Osteocyte (in vitro differentiated cells): Measurements from ENCODE around the gene DENND4C. TPM values are rescaled to one million over a fixed set of nuclear protein-coding genes. Genes with fewer than 3 reads are reported as not detected.

Experiments
- DNase-seq: peaks from one replicate; pipeline ENCODE4 v3.0.0; 2021; ENCODE audit warnings: mixed read lengths; ENCODE audit not compliant: unreplicated experiment; ENCODE audit errors: extremely low spot score
- H3K27ac Mint-ChIP-seq: one replicate; pipeline ENCODE4 v1.8.0; 2021; ENCODE audit warnings: mild to moderate bottlenecking, mixed read lengths; ENCODE audit not compliant: unreplicated experiment
- H3K27me3 Mint-ChIP-seq: one replicate; pipeline ENCODE4 v1.8.0; 2021; ENCODE audit warnings: mixed read lengths; ENCODE audit not compliant: unreplicated experiment
- H3K36me3 Mint-ChIP-seq: one replicate; pipeline ENCODE4 v1.8.0; 2021; ENCODE audit warnings: mixed read lengths; ENCODE audit not compliant: unreplicated experiment
- H3K4me1 Mint-ChIP-seq: one replicate; pipeline ENCODE4 v1.8.0; 2021; ENCODE audit warnings: mixed read lengths; ENCODE audit not compliant: unreplicated experiment
- H3K4me3 Mint-ChIP-seq: one replicate; pipeline ENCODE4 v1.8.0; 2021; ENCODE audit warnings: mild to moderate bottlenecking, moderate library complexity, mixed read lengths; ENCODE audit not compliant: unreplicated experiment
- H3K9me3 Mint-ChIP-seq: one replicate; pipeline ENCODE4 v1.8.0; 2021; ENCODE audit warnings: mixed read lengths; ENCODE audit not compliant: unreplicated experiment
- CTCF ChIP-seq: fragments of 200-600 bp; sonication (generic); IDR thresholded peaks from 2 replicates; pipeline ENCODE4 v1.5.0; 2021; ENCODE audit warnings: antibody characterized with exemption, mild to moderate bottlenecking, moderate library complexity
- long read RNA-seq: library from polyadenylated mRNA; unstranded; transcript quantifications from one replicate; pipeline ENCODE4 v2.0.0, GENCODE V29; 2021
- total RNA-seq: library from RNA; stranded (reverse); gene quantifications from 2 replicates; pipeline ENCODE4 v1.2.1, GENCODE V29; 2021

Gene DENND4C
- total RNA-seq = 41.3 and 45.9 TPM in 2 replicates
- long read RNA-seq, transcript DENND4C-201 (11 exons, 3,463 nt) = major isoform, 5 of 31 reads
- long read RNA-seq, partial matches to known transcripts = 14 of 31 reads
- long read RNA-seq, other reads (novel, unspliced or antisense) = 12 of 31 reads

- H3K36me3 Mint-ChIP-seq = no peaks in the 10 kb centered on the region
- no peaks in the 10 kb centered on the region for H3K27me3 Mint-ChIP-seq
- H3K4me3 Mint-ChIP-seq = peak within 1 kb of the TSS; percentile 87
- peak within 1 kb of the TSS; percentile 86 for H3K27ac Mint-ChIP-seq
- no peaks in the 10 kb centered on the region for H3K9me3 Mint-ChIP-seq
- DNase-seq = peak; percentile 96
- TF ChIP-seq CTCF = peak; percentile 30
- H3K4me1 Mint-ChIP-seq = peaks cover 10% of the 10 kb centered on the region
Measured at GRCh38 chr9:19230355-19231125, at the start of gene DENND4C. DENND4C (plus strand) TSS chr9:19230693; CDS start chr9:19276175, 45,482 bp downstream.

- Mint-ChIP-seq H3K27ac (no peak overlapping the region), H3K9me3 (no peaks in the 10 kb centered on the region), H3K36me3 (no peaks in the 10 kb centered on the region), H3K27me3 (no peaks in the 10 kb centered on the region), H3K4me3 (no peak overlapping the region), H3K4me1 (peaks cover 29% of the 10 kb centered on the region)
- no peak for DNase-seq
- TF ChIP-seq CTCF = no peak
Measured at GRCh38 chr9:19180991-19181390, 49.5 kb upstream of the DENND4C start.

- H3K36me3 Mint-ChIP-seq = no peaks in the 10 kb centered on the region
- H3K4me3 Mint-ChIP-seq = no peak overlapping the region
- no peak overlapping the region for H3K27ac Mint-ChIP-seq
- TF ChIP-seq CTCF = no peak
- H3K9me3 Mint-ChIP-seq = no peaks in the 10 kb centered on the region
- DNase-seq = no peak
- peaks cover 32% of the 10 kb centered on the region for H3K4me1 Mint-ChIP-seq
- H3K27me3 Mint-ChIP-seq = no peaks in the 10 kb centered on the region
Measured at GRCh38 chr9:19181561-19181960, 48.9 kb upstream of the DENND4C start.

- Mint-ChIP-seq H3K27ac (peak overlapping the region; percentile 99), H3K9me3 (no peaks in the 10 kb centered on the region), H3K4me3 (peak overlapping the region; percentile 38), H3K4me1 (peaks cover 29% of the 10 kb centered on the region), H3K27me3 (no peaks in the 10 kb centered on the region), H3K36me3 (no peaks in the 10 kb centered on the region)
- TF ChIP-seq CTCF = no peak
- peak; percentile 86 for DNase-seq
Measured at GRCh38 chr9:19184144-19184917, 46.2 kb upstream of the DENND4C start.

GRCh38 chr9:19185191-19185590 is 45.3 kb upstream of the DENND4C start:
- no peaks in the 10 kb centered on the region for H3K27me3 Mint-ChIP-seq
- DNase-seq = no peak
- H3K4me3 Mint-ChIP-seq = no peak overlapping the region
- no peaks in the 10 kb centered on the region for H3K9me3 Mint-ChIP-seq
- no peaks in the 10 kb centered on the region for H3K36me3 Mint-ChIP-seq
- H3K4me1 Mint-ChIP-seq = peaks cover 29% of the 10 kb centered on the region
- H3K27ac Mint-ChIP-seq = peak overlapping the region; percentile 99
- TF ChIP-seq CTCF = no peak
